Pulmonary artery endothelial cell (primary cell): Measurements from ENCODE around the gene BARX1. TPM values are rescaled to one million over a fixed set of nuclear protein-coding genes. Genes with fewer than 3 reads are reported as not detected.
"Not testable (repeated sequence)": the region's sequence is repeated elsewhere in the genome, so short reads cannot be mapped to it uniquely, and the experiment has no call there.

Experiments used
- DNase-seq: peaks from one replicate; pipeline ENCODE4 v3.0.0-alpha.2; 2011; ENCODE audit warnings: low read depth, low spot score
- total RNA-seq: library from RNA; depleted of rRNA; stranded (reverse); fragments of >200 nt; gene quantifications from 2 replicates; pipeline ENCODE4 v1.2.3, GENCODE V29; 2014

BARX1 gene
- total RNA-seq, 1 donor from 2014 or later: not detected

GRCh38 chr9:93967020-93967803 lies 12.1 kb upstream of the BARX1 start:
- DNase-seq: no peak

DNA sequence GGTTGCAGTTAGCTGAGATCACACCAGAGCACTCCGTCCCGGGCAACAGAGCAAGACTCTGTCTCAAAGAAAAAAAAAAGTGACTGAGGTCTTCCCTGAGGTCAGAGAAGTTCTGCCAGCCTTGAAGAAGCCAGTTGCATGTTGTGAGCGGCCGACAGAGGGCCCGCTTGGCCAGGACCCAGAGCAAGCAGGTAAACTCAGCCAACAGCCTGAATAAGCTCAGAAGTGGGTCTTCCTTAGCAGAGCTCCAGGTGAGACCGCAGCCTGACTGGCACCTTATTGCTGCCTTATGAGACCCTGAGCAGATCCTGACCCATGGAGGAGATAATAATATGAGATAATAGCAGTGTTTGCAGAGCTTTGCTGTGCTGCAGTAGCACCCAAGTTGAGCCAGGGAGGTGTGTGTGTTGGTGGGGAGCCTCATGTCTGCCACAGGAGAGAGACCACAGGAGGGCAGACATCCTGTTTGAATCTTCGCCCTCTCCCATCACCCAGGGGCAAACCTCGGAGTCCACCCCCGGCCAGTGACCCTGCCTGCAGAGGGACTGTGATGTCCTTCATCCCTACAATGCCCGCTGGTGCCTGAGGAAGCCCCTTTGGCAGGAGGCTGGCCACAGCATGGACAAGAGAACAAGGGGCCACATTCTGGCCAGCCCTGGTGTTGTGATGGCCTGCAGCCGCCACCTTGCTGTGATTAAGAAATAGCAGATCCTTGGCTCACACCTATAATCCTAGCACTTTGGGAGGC lies 10.8 kb upstream of the BARX1 start:
- DNase-seq: no peak

DNA sequence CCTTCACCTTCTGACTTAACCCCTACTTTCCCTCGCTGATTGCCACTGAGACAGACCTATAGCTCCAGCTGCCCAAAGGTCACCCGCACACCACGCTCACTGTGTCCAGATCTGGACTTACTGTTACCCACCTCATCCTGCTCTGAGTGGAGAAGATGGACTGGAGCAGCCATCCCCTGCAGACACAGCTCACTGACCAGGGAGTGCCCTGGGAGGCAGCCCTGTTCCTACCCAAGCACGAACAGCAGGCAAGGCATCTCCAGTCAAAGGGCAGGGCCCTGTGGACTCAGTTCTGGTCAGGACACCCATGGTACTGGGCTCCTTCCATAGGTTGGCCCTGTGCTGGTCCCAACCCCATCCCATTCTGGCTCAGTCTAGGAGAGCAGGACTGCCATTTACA lies 9.5 kb upstream of the BARX1 start:
- DNase-seq: no peak

GRCh38 chr9:93963969-93964368 lies 8.8 kb upstream of the BARX1 start:
- no peak for DNase-seq

DNA sequence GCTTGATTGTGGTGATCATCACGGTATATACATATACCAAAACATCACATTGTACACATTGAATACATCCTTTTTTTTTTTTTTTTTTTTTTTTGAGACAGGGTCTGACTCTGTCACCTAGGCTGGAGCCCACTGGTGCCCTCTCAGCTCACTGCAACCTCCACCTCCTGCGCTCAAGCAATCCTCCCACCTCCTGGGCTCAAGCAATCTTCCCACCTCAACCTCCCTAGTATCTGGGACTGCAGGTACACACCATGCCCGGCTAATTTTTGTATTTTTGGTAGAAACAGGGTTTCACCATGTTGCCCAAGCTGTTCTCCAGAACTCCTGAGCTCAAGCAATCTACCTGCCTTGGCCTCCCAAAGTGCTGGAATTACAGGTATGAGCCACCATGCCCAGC lies 8.3 kb upstream of the BARX1 start:
- DNase-seq: not testable (repeated sequence)

DNA sequence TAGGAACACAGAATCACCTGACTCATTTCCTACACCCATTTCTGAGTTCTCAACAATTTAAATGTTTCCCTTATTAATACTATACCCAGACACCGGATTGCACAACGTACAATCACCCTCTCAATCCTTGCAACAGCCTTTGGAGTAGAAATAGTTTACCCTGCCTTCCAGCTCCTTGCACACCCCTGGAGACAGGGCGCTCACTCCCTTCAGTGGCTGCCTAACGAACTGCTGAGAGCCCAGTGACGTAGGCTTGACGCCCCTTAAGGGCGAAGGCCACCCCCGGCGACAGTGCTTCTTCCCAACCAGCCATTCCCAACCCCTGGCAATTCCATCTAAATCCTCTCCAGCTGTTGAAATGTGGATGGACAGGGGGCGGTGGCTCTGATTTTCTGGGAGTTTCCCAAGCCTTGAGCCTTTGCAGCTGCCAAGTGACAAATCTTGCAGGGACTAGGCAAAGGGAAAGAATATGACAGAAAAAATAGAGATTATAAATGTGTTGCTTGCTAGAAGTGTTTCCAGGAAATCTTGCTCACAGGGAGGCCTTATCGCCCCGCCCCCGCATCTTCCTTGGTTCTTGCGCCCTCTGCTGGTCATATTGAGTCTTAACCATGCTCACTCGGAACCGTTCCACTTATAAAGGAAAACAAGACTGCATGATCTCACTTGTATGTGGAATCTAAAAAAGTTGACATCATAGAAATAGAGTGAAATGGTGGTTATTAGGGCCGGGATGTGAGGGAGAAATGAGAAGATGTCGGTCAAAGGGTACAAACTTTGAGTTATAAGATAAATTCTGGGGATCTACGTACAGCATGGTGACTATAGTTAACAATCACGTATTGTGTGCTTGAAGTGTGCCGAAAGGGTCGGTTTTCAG lies 7.6 kb upstream of the BARX1 start:
- peak; percentile 22 for DNase-seq

DNA sequence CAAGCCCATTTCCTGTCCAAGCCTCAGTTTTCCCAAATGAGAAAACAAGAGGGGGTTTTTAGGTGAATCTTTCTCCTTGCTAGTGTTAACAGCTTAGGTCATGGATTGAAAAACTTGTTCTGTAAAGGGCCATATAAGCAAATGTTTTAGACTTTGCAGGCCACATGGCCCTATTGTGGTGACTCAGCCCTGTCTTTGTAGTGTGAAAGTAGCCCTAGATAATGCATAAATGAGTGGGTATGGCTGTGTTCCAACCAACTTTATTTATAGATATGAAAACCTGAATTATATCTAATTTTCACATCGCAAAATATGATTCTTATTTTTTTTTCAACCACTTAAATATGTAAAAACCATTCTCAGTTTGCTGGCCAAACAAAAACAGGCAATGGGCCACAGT lies 6.9 kb upstream of the BARX1 start:
- no peak for DNase-seq

DNA sequence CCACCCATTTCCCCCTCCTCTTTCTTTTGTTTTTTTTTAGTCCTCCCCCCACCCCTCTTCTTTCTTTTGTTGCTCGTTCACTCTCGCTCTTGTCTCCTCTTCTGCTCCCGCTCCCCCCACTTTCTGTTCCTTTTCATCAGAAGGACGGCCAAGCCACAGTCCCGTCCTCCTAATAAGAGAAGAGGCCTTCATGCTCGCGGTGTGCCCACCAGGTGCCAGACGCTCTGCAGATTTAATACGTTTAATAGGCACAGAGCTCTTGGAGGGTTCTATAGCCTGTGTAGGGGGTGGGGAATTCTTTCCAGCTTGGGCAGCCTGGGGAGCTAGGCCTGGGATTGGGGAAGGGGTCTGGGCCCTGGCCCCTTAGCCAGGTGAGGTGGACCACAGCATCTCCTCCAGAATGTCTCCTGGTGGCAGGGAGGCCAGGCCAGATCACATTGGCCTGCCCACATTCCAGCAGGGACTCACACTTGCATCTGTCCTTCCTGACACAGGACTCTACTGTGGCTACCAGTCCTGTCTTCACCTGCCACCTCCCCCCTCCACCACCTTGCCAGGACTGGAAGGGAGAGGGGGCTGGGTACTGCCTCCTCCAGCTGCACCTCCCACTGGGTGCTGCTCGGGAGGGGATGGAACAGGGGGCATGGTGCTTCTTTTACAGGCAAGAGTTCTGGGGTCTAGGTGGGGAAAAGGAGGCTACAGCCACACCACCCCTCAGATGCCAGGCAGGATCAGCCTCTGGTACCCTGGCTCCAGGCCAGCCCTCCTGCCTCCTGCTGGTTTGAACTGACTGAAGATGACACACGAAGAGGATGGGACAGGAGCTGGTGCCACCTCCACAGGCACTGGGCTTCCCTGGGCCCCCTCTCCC lies 6.1 kb upstream of the BARX1 start:
- no peak for DNase-seq

- no peak for DNase-seq
These were observed 5.2 kb upstream of the BARX1 start for GRCh38 chr9:93960221-93960970.

GRCh38 chr9:93959739-93960154 lies 4.6 kb upstream of the BARX1 start:
- no peak for DNase-seq

DNA sequence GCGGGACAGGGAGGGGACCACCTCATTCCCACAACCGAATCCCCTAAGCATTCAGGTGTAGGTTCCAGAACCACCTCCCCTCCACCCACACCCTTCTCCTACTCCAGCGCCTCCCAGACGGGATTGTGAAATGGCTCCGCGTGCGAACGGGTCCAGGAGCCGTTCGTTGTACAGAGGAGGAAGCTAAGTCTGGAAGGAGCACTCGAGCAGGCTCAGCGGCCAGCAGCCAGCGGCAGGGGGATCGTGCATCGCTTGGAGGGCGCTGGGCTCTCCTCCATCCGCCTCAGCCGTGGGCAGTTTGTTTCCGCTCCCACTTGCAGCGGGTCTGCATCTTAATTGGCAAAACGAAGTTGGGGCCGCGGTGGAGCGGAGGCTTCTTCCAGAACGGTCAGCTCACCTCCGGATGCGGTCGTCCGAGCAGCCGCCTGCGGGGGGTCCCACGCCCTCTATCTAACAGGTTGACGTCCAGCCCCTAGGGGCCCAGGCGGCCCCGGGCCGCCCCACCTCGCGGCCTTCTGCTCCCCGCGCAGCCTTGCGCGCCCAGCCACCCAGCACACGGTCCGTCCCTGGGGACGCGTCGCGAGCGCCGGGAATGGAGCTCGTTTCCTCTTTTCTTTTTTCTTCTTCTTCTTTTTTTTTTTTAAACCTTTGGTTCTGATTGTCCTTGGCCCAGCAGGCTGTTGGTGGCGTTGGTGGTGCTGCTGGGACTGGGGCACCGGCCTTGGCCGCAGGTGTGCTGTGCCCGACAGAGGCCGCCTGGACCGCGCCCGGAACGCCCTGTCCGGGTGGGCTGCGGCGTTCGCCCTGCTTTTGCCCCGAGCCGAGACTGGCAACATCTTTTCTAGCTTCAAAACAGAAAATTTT lies 3.9 kb upstream of the BARX1 start:
- no peak for DNase-seq

DNA sequence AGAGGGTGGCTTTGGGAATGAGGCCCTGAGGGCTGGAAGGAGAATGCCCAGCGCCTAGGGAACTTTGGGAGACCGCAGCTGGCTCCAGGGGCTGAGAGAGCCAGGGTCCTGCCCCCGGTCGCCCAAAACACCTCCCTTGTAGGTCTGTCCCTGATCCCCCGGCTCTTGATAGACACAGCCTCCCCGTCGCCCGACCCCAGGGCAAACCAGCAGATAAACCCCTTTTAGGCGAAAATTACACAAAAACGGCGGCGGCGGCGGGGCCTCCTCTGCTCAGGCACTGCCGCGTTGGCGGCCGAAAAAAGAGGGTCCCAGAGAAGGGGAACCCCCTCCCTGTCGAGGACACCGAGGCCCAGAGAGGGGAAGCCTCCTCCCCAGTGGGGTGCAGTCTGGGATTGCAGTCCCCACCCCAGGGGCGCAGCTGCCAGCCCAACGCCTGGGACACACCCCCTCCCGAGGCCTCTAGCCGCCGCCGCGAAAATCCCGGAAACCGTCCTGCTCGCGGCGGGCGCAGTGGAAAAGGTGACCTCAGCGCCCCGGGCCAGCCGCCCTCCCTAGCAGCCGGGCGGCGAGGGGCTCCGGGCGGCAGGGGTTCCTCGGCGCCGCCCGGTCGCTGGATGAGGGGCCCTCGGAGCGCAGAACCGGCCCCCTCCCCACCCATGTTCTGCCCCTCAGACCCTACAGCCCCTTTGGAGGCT lies 3.1 kb upstream of the BARX1 start:
- no peak for DNase-seq

DNA sequence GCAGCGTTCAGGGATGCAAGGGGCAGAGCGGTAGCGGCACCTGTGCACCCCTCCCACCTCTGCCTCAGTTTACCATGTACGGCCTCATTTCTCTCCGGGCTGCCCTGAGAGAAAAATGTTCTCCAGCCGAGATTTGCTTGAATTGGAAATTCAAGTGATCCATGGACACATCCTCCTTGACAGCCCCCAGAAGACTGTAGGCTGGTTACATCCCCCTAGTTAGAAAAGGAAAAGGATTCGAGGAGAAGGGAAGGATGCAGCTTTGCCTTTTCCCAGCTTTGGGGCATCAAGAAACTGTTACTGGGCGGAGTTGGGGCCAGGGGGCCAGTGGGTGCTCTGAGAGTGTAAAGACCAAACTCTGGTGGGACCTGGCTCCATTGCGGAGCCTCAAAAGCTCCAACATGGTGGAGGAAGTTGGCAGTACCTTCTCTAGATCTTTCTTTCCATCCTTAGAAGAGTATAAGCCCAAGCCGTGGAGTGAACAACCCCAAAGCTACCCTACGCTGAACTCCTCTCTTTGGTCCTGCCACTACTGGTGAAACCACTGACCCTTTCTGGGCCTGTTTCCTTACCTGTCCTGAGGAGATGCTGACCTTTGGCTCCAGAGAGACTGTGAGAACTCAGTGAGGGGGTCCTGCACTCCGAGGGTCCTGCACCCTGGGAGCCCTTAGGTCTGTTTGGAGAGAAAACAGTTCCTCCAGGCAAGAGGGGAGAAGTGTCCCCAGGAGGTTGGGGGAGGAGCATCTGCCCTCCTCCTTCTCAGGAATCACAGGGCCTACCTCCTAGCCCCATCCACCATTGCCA lies 1.0 kb upstream of the BARX1 start:
- no peak for DNase-seq

- no peak for DNase-seq
These were observed 607 bp downstream of the BARX1 start for GRCh38 chr9:93954434-93955061.

- no peak for DNase-seq
These were observed 1.4 kb downstream of the BARX1 start for GRCh38 chr9:93953496-93954433.
